ENCODE measurements around the gene FOXP1. TPM values are rescaled to one million over a fixed set of nuclear protein-coding genes. Genes with fewer than 3 reads are reported as not detected.
A peak's percentile ranks its signal among the peaks of the same experiment; 100 is the strongest.

FOXP1 gene
- total RNA-seq, 1 donor from 2014 or later: 33.2 TPM

GRCh38 chr3:71307991-71308697, 275.4 kb downstream of the FOXP1 start:
- H3K27me3 ChIP-seq (ENCODE audit: control insufficient read depth, insufficient read depth, low read length): no peaks in the 10 kb centered on the region
- no peaks in the 10 kb centered on the region for H3K36me3 ChIP-seq (ENCODE audit: control insufficient read depth, insufficient read depth, low read length)
- DNase-seq (ENCODE audit: low read depth) (no peak), FAIRE-seq (no peak)
- TF ChIP-seq, protein P1, sequence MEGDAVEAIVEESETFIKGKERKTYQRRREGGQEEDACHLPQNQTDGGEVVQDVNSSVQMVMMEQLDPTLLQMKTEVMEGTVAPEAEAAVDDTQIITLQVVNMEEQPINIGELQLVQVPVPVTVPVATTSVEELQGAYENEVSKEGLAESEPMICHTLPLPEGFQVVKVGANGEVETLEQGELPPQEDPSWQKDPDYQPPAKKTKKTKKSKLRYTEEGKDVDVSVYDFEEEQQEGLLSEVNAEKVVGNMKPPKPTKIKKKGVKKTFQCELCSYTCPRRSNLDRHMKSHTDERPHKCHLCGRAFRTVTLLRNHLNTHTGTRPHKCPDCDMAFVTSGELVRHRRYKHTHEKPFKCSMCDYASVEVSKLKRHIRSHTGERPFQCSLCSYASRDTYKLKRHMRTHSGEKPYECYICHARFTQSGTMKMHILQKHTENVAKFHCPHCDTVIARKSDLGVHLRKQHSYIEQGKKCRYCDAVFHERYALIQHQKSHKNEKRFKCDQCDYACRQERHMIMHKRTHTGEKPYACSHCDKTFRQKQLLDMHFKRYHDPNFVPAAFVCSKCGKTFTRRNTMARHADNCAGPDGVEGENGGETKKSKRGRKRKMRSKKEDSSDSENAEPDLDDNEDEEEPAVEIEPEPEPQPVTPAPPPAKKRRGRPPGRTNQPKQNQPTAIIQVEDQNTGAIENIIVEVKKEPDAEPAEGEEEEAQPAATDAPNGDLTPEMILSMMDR (IDR thresholded peaks at IDR 0.05; ENCODE audit: insufficient read depth, low read length, severe bottlenecking): no peak
- no peak overlapping the region for H3K4me3 ChIP-seq (ENCODE audit: low read depth, low read length)

DNA sequence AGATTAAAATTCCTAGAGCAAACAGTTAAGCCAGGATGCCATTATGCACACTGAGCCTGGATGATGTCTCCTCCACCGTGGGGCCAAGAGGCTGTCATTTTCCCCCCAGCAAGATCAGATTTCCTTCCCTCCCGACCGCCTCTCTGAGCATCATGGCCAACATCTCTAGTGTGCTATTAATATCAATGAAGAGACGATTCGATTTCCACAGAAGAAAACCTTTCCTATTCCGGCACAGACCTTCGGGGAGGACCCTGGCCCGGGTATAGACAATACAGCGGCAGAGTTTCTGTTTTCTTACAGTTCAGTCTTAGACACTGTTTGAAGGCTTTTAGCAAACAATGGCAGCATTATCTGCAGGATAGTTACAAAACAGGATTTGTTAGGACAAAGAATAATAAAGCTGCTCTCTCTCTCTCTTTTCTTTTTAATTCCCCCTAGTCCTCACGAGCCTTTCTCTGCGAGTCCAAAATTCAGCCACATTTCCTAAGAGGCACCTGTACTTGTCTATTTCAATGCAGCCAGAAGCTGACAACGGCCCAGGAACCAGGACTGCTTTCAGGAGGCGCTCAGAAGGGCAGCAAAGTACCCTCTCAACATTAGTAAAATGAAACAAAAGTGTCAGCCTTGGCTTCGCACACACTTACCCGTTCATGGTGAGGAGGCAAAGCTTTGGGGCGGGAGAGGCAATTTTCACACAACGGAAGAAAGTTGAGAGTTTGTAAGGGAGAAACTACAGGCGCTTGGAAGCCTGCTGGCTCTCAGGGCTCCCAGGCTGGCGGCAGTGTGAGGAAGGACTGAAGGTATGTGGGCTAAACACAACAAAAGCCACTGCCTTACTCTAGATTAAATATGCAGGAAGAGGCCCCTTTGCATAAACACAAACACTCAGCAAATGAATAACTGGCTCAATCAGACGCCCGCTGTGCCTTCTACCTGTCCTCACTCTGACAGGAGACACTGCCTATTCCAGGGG, 278.0 kb downstream of the FOXP1 start:
- no peak for FAIRE-seq
- Histone ChIP-seq H3K36me3 (ENCODE audit: control insufficient read depth, insufficient read depth, low read length) (no peaks in the 10 kb centered on the region), H3K27me3 (ENCODE audit: control insufficient read depth, insufficient read depth, low read length) (no peaks in the 10 kb centered on the region), H3K4me3 (ENCODE audit: low read depth, low read length) (peak overlapping the region; percentile 21)
- TF ChIP-seq, protein P1 (IDR thresholded peaks at IDR 0.05; ENCODE audit: insufficient read depth, low read length, severe bottlenecking): no peak
- peak; percentile 34 for DNase-seq (ENCODE audit: low read depth)

DNA sequence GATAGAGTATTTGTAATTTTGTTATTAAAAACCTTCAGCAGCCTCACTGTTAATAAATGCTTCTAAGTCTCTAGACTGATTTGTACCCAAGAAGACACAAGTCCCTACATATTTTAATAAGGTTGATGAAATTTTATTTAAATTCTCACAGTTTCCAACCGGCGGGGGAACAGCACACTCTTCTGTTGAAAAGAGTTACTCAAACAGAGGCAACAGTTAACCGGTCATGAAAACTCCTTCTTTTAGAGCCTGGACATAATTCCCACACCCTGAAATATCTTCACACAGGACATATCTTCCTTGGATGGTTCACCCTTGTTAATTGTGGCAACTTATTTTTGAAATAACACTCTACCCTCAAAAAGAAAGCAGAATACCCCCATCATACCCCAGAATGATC, 278.8 kb downstream of the FOXP1 start:
- no peaks in the 10 kb centered on the region for H3K36me3 ChIP-seq (ENCODE audit: control insufficient read depth, insufficient read depth, low read length)
- TF ChIP-seq, protein P1 (IDR thresholded peaks at IDR 0.05; ENCODE audit: insufficient read depth, low read length, severe bottlenecking): peak; percentile 17
- no peaks in the 10 kb centered on the region for H3K27me3 ChIP-seq (ENCODE audit: control insufficient read depth, insufficient read depth, low read length)
- no peak overlapping the region for H3K4me3 ChIP-seq (ENCODE audit: low read depth, low read length)
- peak; percentile 23 for DNase-seq (ENCODE audit: low read depth)
- no peak for FAIRE-seq

DNA sequence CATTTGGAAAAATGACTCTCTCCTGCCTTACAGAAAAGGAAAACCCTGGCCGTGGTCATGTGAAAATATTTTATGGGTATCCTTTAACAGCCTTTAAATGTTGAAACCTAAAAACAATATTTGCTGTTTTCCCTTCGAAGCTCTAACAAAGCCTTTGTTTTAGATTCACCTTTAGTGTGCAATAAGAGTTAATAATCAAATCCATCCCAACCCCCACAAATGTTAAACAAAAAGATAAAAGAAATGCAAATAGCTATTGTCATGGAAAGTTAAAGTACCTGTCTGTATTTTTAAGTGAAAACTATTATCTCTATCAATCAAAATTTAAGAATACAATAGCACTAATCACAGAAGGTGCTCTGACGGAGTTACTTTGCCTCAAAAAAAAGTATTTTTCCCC, 279.3 kb downstream of the FOXP1 start:
- FAIRE-seq: no peak
- H3K36me3 ChIP-seq (ENCODE audit: control insufficient read depth, insufficient read depth, low read length): no peaks in the 10 kb centered on the region

GRCh38 chr3:71303627-71304200, 279.8 kb downstream of the FOXP1 start:
- no peak for FAIRE-seq
- TF ChIP-seq, protein P1 (IDR thresholded peaks at IDR 0.05; ENCODE audit: insufficient read depth, low read length, severe bottlenecking): no peak
- no peak overlapping the region for H3K4me3 ChIP-seq (ENCODE audit: low read depth, low read length)

More for the DNA sequence above, 279.3 kb downstream of the FOXP1 start:
- no peak for DNase-seq (ENCODE audit: low read depth)
- H3K27me3 ChIP-seq (ENCODE audit: control insufficient read depth, insufficient read depth, low read length): no peaks in the 10 kb centered on the region
- TF ChIP-seq, protein P1 (IDR thresholded peaks at IDR 0.05; ENCODE audit: insufficient read depth, low read length, severe bottlenecking): no peak
- H3K4me3 ChIP-seq (ENCODE audit: low read depth, low read length): no peak overlapping the region

More at GRCh38 chr3:71303627-71304200, 279.8 kb downstream of the FOXP1 start:
- no peaks in the 10 kb centered on the region for H3K36me3 ChIP-seq (ENCODE audit: control insufficient read depth, insufficient read depth, low read length)
- DNase-seq (ENCODE audit: low read depth): no peak
- no peaks in the 10 kb centered on the region for H3K27me3 ChIP-seq (ENCODE audit: control insufficient read depth, insufficient read depth, low read length)

All from bronchial epithelial cell (primary cell).